PC-3 (cell line): ENCODE data around the gene PRRC1.

Experiments used
- EZH2 ChIP-seq: fragments of 300-600 bp; sonication (generic); IDR thresholded peaks from one replicate; pipeline ENCODE4 v1.6.1; 2017; ENCODE audit warnings: antibody characterized with exemption, mild to moderate bottlenecking, low read length; ENCODE audit not compliant: unreplicated experiment
- EZH2phosphoT487 ChIP-seq: fragments of 300-600 bp; sonication (generic); IDR thresholded peaks from 2 replicates; pipeline ENCODE4 v1.6.1; 2018; ENCODE audit warnings: mild to moderate bottlenecking, antibody characterized with exemption, low read length, borderline replicate concordance
- TF ChIP-seq, protein P1 (sequence below): fragments of 300-600 bp; sonication (generic); conservative IDR thresholded peaks from 2 replicates; pipeline ENCODE4 v1.5.1; 2017; ENCODE audit warnings: antibody characterized with exemption, low read depth, mild to moderate bottlenecking, low read length

DNA sequence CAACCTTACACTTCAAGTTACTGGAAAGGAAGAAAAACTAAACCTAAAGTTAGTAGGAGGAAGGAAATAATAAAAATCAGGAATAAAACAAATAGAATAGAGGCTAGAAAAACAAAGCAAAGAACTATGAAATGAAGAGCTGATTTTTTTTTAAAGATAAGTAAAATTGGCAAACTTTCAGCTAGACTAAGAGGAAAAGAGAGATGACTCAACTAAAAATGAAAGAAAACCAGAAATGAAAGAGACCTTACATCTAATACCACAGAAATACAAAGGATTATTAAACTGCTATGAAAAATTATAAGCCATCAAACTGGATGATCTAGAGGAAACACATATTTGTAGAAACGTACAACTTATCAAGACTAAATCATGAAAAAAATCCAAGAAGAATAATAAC is 60.0 kb downstream of the PRRC1 start:
- TF ChIP-seq, protein P1, sequence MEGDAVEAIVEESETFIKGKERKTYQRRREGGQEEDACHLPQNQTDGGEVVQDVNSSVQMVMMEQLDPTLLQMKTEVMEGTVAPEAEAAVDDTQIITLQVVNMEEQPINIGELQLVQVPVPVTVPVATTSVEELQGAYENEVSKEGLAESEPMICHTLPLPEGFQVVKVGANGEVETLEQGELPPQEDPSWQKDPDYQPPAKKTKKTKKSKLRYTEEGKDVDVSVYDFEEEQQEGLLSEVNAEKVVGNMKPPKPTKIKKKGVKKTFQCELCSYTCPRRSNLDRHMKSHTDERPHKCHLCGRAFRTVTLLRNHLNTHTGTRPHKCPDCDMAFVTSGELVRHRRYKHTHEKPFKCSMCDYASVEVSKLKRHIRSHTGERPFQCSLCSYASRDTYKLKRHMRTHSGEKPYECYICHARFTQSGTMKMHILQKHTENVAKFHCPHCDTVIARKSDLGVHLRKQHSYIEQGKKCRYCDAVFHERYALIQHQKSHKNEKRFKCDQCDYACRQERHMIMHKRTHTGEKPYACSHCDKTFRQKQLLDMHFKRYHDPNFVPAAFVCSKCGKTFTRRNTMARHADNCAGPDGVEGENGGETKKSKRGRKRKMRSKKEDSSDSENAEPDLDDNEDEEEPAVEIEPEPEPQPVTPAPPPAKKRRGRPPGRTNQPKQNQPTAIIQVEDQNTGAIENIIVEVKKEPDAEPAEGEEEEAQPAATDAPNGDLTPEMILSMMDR: no peak
- no peak for TF ChIP-seq EZH2
- no peak for TF ChIP-seq EZH2phosphoT487
